CD1c-positive myeloid dendritic cell (primary cell): ENCODE data around the gene TNRC6C.
"Not testable (repeated sequence)": the region's sequence is repeated elsewhere in the genome, so short reads cannot be mapped to it uniquely, and the experiment has no call there.

Source experiments
- DNase-seq: peaks from one replicate; pipeline ENCODE4 v3.0.0-alpha.2; 2016; ENCODE audit errors: extremely low spot score

The TNRC6C gene

GRCh38 chr17:78135858-78136500, 177.5 kb downstream of the TNRC6C start:
- no peak for DNase-seq

DNA sequence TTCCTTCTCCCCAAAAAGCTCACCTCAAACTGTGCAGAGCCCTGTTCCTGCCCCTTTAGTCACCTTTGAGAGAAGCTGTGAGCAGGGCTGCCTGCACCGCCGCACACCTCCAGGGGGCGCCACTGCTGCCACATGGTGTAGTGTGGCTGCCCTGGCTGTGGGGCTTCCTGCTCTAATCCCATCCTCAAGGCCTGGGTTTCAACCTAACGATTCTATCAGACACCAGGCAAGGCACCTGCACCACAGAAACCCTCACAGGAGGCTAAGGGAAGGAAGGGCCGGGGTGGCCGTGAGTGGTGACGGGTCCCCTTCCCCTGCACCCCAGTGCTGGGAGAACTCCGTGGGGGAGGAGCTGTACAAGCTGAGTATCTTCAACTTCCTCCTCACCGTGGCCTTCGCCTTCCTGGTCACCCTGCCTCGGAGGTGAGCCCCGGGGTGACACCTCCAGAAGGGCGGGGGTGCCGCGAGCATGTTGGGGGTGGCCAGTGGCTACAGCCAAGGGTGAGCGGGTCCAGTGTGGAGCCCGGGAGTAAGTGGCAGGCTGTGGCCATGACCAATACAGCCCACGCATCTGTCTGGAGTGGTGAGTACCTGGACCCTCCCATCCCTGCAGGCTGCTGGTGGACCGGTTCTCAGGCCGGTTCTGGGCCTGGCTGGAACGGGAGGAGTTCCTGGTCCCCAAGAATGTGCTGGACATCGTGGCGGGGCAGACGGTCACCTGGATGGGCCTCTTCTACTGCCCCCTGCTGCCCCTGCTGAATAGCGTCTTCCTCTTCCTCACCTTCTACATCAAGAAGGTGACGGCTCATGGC, 179.1 kb downstream of the TNRC6C start:
- DNase-seq, result peak; percentile 44

DNA sequence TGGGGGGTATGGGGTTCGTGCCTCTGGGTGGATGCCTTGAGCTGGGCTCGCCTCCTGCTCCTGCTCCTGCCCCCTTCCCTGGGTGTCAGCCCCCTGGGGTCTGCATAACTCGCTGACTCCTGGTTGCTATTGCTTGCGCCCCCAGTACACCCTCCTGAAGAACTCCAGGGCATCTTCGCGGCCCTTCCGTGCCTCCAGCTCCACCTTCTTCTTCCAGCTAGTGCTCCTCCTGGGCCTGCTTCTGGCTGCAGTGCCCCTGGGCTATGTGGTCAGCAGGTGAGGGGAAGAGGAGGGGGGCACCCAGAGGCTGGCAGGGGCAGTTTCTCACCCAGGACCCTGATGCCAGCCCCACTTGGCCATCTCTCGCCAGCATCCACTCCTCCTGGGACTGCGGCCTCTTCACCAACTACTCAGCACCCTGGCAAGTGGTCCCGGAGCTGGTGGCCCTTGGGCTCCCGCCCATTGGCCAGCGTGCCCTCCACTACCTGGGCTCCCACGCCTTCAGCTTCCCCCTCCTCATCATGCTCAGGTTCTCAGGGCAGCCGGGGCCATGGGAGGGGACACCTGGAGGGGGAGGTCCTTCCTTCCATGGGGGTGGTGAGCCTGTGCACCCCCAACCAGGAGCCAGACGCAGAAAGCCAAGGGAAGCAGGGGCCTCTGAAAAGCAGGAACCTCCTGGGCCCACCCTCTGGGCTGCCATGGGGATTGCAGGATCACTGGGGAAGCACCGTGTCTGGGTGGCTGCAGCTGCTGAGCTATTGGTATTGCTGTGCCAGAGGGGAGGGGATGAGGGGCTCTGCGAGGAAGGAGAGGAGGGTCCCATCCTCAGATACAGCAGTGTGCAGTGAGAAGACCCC, 179.9 kb downstream of the TNRC6C start:
- peak; percentile 42 for DNase-seq

GRCh38 chr17:78139861-78140168, 181.3 kb downstream of the TNRC6C start:
- DNase-seq, result not testable (repeated sequence)

GRCh38 chr17:78140169-78141051, 181.9 kb downstream of the TNRC6C start:
- peak; percentile 97 for DNase-seq

DNA sequence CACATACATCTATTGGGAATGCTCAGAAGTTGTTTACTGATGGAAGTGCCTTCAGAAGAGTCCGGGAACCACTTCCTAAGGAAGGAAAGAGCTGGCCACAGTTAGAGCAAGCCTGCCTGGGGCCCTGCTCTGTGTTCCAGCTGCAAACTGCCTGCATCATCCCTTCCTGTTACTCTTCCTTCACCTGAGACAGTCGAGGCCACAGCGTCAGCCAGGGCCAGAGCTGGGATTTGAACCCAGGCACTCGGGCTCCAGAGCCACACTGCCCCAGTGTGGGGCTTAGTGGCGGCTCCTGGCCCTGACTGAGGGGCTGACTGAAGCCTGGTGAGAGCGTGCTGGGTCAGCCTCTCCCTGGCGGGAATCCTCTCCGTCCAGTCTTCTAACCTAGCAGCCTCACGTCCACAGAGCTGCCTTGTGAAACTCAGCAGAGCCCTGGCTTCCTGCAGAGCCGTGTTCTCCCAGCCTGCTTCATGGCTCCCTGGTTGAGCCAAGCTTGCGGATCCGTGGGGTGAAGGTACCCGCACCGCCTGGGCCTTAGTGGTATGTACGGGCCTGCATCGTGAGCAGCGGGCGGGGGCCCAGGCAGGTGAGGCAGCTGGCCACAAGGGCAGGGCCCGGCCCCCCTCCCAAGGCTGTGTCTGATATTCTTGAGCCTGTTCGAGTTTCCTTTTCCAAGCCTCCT, 183.1 kb downstream of the TNRC6C start:
- no peak for DNase-seq

GRCh38 chr17:78142119-78142861, 183.8 kb downstream of the TNRC6C start:
- peak; percentile 45 for DNase-seq

DNA sequence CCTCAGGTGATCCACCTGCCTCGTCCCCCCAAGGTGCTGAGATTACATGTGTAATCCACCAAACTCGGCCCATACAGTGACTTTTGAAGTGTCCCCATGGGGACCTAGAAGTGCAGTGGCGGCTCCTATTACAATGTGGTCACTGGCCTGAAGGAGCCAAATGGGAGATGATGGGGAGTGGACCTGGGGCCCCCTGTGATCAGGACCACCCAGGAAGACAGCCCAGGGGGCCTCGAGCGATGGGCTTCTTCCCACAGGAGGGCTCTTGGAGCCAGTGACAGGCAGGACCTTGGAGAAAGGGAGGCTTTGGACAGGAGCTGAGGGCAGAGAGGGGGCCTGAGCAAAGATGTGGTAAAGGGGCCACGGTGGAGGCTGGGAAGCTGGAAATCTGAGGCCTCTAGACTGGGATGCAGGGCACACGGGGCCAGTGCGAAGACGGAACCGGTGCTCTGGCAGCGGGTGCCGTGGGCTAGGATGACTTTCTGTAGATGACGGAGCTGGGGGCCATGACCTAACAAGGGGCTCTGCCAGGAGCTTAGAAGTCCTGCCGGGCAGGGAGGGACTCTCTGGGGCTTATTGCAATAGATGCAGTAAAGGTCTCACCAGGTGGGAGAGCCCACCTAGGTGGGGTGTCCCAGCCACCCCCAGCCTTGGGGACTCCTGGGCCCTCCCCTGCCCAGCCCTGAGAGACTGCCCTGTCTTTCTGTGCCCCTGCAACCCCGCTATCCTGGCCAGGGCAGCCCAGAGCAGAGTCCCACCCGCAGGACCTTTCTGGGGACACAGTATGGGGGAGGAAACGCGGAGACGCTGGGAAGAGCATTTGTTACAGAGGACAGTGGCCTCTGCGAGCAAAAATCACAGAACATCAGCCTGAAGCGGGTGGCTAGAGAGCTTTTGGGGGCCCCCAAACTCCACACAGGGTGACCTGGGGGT, 185.0 kb downstream of the TNRC6C start:
- no peak for DNase-seq

DNA sequence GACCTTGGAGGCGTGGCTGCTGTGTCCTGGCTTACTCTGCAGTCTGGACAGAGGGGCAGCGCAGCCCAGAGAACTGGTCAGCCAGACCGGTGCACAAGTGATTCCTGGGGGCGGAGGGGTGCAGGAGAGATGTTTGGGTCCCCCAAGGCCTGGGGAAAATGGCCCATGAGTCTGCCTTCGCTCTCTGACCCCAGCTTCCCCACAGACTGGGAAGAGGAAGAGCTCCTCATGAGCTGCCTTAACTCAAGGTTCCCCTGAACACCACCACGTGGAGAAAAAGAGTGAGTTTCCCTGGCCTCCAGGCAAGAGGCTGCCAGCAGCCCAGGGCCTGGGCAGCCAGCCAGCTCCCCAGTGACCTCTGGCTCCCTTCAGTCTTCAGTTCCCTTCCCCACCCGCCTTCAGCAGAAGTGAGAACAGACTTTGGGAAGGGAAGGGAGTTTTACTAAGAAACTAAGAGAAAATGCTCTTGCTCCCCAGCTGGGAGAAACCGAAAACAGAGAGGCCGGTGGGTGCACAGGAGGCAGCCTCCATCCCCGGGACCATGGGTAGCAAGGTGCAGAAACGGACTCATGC, 185.7 kb downstream of the TNRC6C start:
- peak; percentile 97 for DNase-seq

- no peak for DNase-seq
These were observed 186.5 kb downstream of the TNRC6C start for GRCh38 chr17:78144736-78145641.

DNA sequence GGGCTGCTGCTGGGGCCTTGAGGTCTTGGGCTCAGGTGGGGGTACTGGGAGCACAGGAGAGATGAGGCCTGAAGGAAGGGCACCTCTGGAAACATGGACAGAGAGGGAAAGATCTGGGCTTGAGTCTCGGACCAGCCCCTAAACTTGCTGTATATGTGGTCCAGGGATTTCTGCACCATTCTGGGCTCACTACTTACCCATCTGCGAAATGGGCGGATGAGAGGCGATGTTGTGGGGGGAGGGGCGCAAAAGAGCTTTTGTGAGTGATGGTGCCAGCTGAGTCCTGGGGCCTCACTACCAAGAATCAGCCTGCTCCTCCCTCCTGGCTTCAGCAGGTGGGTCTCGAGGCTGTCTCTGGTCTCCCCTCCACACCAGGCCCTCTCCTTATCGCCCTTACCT, 188.0 kb downstream of the TNRC6C start:
- no peak for DNase-seq

DNA sequence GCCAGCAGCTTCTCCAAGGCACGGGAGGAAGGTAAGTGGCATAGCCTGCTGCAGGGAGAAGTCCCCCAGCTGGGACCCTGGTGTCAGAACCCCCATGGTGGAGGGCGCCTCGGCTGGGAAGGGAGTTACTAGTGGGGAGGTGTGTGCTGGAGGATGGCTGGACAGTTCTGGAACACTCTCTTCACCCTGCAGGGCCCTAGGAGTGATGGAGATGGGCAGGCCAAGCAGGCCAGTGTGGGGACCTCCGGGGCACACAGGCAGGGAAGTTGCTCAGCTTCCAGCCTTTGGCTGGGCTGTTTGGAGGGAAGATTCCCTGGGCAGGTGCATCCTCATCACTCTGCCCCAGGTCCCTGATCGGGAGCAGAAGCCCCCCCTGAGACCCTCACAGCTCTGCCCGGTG, 188.4 kb downstream of the TNRC6C start:
- no peak for DNase-seq

- no peak for DNase-seq
These were observed 189.0 kb downstream of the TNRC6C start for GRCh38 chr17:78147315-78147998.

DNA sequence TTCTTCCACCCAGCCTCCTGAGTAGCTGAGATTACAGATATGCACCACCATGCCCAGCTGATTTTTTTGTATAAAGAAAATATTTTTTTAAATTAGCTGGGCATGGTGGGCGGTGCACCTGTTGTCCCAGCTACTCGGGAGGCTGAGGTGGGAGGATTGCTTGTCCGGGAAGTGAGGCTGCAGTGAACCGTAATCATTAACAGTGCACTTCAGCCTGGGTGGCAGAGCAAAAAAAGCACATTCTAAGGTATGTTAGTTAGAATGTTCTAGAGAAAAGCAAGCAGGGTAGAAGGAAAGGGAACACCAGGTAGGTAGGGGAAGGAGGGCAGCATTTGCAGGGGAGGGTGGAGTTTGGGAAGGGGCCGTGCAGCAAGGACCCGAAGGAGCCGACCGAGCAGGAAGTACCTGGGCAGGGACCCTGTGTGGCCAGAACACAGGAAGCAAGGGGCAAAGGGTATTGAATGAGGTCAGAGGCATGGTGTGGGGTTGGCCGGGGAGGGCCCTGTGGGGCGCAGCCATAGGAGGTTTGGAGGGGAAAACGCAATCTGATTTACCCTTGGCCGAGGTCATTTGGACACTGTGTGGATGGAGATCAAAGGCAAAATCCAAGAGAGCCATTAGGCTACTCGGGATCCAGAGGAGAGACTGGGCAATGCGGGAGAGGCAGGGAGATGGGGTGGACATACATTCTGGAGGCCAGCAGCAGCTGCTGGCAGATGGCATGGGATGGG, 189.9 kb downstream of the TNRC6C start:
- no peak for DNase-seq

GRCh38 chr17:78151514-78152008, 193.1 kb downstream of the TNRC6C start:
- DNase-seq, result no peak
